Lower leg skin (tissue), 3 donors: Measurements from ENCODE around the gene POTEM.
"Not testable (repeated sequence)": the region's sequence is repeated elsewhere in the genome, so short reads cannot be mapped to it uniquely, and the experiment has no call there.

Experiments used
- CTCF ChIP-seq, 3 donors: fragments of 450-650 bp; IDR thresholded peaks; one replicate each; pipeline ENCODE4 v1.5.1; 2016; ENCODE audit warnings: antibody characterized with exemption in 3 of 3, mild to moderate bottlenecking in 3 of 3, moderate library complexity in 2 of 3
- POLR2A ChIP-seq, 2 donors: fragments of 450-650 bp; IDR thresholded peaks; one replicate each; pipeline ENCODE4 v1.6.1; 2016 to 2017; ENCODE audit warnings: antibody characterized with exemption in 2 of 2, mild to moderate bottlenecking in 1 of 2, moderate library complexity in 1 of 2

GRCh38 chr14:18964878-18965277 lies 2.4 kb upstream of the POTEM start:
- TF ChIP-seq CTCF, POLR2A (IDR thresholded peaks at IDR 0.05): not testable (repeated sequence)
